Neural progenitor cell (in vitro differentiated cells): Measurements from ENCODE around the gene ITPR3.

Source experiments
- EZH2 ChIP-seq: fragments of 200-600 bp; sonication (generic); IDR thresholded peaks from 2 replicates; pipeline ENCODE4 v1.6.1; 2017; ENCODE audit warnings: antibody characterized with exemption, mild to moderate bottlenecking, moderate library complexity
- EZH2phosphoT487 ChIP-seq: fragments of 200-600 bp; sonication (generic); IDR thresholded peaks from 2 replicates; pipeline ENCODE4 v1.6.1; 2017; ENCODE audit warnings: antibody characterized with exemption
- TF ChIP-seq, protein P1 (sequence below): fragments of 200-600 bp; sonication (generic); IDR thresholded peaks from 2 replicates; pipeline ENCODE4 v1.5.1; 2017; ENCODE audit warnings: antibody characterized with exemption, mild to moderate bottlenecking

DNA sequence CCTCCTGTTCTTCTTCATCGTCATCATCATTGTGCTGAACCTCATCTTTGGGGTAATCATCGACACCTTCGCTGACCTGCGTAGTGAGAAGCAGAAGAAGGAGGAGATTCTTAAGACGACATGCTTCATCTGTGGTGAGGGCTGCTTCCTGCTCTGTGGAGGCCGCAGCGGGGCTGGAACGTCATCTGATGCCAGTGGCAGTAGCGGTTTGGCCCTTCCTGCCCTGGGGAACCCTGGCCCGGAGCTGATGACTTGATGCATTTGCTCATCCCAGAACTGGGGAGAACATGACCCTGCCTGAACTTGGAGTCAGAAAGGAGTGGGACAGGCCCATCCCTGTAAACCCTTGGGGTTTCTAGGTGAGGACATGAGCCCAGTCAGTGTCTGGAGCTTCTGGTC lies 71.6 kb downstream of the ITPR3 start:
- TF ChIP-seq, protein P1, sequence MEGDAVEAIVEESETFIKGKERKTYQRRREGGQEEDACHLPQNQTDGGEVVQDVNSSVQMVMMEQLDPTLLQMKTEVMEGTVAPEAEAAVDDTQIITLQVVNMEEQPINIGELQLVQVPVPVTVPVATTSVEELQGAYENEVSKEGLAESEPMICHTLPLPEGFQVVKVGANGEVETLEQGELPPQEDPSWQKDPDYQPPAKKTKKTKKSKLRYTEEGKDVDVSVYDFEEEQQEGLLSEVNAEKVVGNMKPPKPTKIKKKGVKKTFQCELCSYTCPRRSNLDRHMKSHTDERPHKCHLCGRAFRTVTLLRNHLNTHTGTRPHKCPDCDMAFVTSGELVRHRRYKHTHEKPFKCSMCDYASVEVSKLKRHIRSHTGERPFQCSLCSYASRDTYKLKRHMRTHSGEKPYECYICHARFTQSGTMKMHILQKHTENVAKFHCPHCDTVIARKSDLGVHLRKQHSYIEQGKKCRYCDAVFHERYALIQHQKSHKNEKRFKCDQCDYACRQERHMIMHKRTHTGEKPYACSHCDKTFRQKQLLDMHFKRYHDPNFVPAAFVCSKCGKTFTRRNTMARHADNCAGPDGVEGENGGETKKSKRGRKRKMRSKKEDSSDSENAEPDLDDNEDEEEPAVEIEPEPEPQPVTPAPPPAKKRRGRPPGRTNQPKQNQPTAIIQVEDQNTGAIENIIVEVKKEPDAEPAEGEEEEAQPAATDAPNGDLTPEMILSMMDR = no peak
- no peak for TF ChIP-seq EZH2
- no peak for TF ChIP-seq EZH2phosphoT487
